OCI-LY7 (cell line): ENCODE measurements around the gene CEP112.

ENCODE experiments used
- EZH2phosphoT487 ChIP-seq: fragments of 200-600 bp; sonication (generic); IDR thresholded peaks from 2 replicates; pipeline ENCODE4 v1.6.1; 2018; ENCODE audit warnings: low read depth, borderline replicate concordance, mild to moderate bottlenecking, mixed run types, antibody characterized with exemption, low read length, moderate library complexity, mixed read lengths
- TF ChIP-seq, protein P1 (sequence below): fragments of 200-600 bp; sonication (generic); conservative IDR thresholded peaks from 2 replicates; pipeline ENCODE4 v1.5.1; 2014; ENCODE audit warnings: mild to moderate bottlenecking, antibody characterized with exemption, low read length, moderate library complexity, mixed read lengths

GRCh38 chr17:65586899-65587298, 605.0 kb downstream of the CEP112 start:
- no peak for TF ChIP-seq EZH2phosphoT487
- TF ChIP-seq, protein P1, sequence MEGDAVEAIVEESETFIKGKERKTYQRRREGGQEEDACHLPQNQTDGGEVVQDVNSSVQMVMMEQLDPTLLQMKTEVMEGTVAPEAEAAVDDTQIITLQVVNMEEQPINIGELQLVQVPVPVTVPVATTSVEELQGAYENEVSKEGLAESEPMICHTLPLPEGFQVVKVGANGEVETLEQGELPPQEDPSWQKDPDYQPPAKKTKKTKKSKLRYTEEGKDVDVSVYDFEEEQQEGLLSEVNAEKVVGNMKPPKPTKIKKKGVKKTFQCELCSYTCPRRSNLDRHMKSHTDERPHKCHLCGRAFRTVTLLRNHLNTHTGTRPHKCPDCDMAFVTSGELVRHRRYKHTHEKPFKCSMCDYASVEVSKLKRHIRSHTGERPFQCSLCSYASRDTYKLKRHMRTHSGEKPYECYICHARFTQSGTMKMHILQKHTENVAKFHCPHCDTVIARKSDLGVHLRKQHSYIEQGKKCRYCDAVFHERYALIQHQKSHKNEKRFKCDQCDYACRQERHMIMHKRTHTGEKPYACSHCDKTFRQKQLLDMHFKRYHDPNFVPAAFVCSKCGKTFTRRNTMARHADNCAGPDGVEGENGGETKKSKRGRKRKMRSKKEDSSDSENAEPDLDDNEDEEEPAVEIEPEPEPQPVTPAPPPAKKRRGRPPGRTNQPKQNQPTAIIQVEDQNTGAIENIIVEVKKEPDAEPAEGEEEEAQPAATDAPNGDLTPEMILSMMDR = no peak
